SW480 (cell line): ENCODE data around the gene APOC1.

Experiments
- DNase-seq: peaks from one replicate; pipeline ENCODE4 v3.0.0-alpha.2; 2016; ENCODE audit warnings: low spot score

The APOC1 gene

DNA sequence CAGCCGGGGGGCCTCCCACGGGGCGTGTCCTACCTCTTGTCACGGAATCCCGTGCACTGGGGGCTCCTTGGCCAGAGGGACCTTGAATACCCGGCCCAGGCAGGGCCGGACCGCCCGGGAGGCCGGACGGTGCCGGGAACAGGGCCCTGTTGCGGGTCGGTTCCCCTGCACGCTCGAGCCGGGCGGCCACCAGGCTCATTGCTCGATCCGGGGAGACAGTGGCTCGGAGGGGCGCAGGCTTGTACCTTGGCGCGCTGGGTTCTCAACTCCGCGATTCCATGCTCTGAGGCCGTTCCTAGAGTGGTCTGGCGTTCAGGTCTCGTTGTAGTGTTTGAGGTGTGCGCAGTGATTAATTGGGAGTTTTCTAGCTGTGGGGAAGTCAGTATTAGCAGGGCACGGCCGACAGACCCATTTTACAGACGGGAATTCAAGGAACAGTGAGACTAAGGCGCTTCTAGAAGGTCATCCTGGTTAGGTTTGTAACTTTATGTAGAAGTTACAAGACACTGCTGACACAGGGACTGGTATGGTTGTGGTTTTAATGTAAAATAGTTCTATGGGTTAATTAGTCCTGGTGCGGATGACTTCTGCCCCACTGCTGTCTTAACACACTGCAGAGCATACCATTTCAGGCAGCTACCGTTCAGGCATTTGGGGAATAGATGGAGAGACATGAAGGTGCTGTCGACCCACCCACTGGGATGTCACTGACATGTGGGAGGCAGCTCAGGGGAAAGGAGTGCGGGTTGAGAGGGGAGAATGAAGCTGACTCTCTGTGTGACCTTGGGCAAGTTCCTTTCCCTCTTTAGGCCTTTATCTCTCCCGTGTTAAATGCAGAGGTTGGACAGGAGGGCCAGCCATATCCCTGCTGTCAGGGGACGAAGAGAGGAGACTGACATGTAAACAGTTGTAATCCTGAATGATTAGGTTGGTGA is 41.4 kb downstream of the APOC1 start:
- DNase-seq = no peak

DNA sequence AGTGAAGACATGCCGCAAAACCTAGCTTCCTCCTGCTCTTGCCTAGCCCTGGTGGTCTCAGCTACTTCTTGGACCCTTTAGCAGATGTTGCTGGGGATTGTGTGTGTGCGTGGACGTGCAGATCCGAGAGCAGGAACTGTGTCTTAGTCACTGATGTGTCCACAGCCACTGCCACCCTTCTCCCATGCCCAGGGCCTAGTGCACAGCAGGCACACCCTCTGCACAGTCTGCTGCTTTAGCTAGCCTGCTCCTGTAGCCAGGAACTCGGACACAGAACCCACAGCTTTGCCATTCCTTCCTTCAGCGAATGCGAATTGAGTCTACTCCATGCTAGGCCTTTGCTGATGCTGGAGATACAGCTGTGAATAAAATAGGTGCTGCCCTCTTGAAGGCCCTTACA is 43.1 kb downstream of the APOC1 start:
- no peak for DNase-seq

DNA sequence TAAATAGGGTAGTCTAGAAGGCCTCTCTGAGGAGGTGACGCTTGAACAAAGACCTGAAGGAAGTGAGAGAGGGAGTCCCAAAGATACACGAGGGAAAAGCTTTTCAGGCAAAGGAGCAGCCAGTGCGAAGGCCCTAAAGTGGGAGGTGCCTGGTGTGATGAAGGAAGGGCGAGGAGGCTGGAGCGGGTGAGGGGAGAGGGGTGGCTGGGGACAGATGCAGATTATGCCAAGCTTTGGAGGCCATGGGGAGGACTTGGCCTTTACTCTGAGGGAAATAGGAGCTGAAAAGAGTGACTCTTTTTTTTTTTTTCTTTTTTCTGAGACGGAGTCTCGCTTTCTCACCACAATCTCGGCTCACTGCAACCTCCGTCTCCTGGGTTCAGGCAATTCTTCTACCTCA is 43.7 kb downstream of the APOC1 start:
- DNase-seq = no peak

DNA sequence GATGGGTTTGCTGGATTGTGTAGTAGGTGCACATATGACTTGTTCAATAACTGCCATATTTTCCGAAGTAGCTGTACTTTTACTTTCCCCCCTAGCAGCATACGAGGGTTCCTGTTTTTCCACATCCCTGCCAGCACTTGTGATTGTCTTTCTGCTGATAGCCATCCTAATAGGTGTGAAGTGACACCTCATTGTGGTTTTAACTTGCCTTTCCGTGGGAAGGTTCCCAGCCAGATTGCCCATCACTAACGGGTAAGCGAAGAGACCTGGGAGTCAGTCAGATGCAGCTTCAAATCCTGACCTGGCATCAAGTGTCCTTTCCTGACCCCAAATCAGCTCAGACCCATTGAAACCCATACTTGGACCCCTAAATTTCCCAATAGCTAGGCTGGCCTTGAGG is 45.3 kb downstream of the APOC1 start:
- no peak for DNase-seq

DNA sequence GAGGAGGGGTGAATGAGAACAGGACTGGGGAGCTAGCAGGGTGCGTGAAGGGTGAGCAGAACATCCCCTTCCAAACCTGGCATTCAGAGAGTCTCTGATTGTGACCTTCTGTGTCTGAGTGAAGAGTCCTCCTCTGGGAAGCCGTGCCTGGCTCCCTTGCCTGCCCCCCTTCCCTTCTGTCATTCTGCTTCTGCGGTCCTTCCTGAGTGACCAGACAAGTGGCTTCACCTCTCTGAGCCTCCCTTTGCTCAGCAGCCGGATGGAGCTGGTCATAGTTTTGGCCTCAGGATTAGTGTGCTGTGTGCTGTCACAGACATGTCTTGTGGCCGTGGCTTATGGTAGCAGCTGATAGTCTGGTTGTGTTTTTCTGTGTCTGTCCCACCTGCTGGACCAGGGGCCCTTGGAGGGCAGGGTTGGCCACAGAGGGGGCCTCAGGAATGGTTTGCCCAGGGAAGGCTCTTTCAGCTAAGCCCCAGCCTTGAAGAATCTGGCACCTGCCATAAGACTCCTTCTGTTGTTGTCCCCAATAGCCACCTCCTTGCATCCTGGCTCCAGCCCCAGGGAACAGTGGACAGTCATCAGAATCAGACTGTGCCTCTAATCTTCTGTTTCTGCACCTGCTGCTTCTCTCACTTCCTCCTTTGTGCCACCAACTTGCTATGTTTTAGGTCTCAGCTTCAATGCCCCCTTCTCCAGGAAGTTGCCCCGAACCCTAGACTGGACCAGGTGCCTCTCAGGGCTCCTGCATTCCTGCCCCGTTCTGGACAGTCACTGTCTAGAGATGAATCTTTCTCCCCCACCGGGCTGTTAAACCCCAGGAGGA is 46.7 kb downstream of the APOC1 start:
- no peak for DNase-seq

DNA sequence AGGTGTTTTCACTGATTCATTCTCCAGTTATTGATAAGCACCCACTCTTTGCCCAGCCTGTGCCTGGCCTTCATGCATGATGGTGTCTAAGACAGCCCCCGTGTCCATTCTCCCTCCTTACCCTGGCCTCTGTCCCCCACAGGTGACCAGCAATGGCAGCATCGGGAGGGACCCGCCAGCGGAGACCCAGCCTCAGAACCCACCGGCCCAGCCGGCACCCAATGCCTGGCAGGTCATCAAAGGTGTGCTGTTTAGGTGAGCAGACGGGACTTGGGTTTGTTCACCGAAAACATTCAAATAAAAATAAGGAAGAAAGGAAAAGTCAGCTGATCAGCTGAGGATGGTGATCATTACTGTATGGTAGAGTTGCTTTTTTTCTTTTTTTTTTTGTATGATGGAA is 47.4 kb downstream of the APOC1 start:
- DNase-seq = no peak

DNA sequence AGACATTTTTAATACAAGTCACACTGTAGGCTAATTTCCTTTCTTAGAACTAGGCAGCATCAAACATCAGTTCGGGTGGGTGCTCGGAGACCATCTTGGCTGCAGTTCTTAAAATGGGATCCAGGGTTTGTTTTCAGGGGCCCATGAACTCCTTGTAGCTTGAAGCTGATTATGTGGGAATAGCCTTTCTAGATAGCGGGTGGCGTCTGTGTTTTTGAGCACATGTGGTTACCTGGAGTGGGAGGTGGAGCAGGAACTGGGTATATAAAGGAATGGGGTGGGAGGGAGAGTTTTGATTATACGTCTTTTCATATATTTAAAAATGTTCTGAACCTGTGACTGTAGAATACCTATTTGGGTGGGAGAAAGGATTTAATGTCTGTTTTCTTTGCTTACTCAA is 53.7 kb downstream of the APOC1 start:
- DNase-seq = no peak

DNA sequence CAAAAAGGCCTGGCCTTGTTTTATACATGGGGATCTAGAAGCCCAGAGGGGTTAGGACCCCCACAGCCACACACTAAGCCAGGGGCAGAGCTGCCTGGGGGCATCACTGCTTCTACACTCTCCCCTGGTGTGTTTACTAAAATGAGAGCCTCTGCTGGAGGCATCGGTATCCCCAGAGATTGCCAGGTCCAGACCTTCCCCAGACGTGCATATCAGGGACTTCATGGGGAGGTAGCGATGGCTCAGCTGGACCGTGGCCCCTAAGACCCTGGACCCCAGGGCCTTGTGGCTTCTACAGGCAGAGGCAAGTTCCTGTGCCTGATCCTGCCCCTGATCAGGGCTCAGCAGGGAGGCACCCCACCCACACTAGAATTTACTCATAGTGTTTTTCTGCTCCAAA is 54.3 kb downstream of the APOC1 start:
- DNase-seq = no peak
